Measurements from ENCODE around the gene LPP. TPM values are rescaled to one million over a fixed set of nuclear protein-coding genes. Genes with fewer than 3 reads are reported as not detected.

Gene LPP
- total and polyA plus RNA-seq, 2 donors (not counting 1 experiment from before 2014, with no cell fraction given): 7.6 to 81.7 TPM

DNA sequence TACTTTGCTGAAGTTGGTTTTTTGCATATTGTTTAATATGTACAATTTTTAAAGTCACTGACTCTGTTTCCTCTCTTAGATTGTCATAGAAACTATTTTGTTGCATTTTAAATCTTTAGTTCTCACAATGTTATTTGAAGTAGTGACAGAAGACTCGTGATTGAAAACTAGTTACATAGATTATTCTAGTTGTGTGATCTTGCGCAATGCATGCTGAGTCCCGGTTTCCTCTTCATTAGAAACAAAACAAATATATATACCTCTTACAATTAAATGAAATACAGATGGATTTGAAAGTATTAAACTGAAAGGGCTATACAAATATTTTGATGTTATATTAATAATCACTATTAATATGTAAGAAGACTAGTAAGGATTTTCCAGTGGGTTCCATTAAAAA lies 333.0 kb downstream of the LPP start:
- no peak for ATAC-seq (ENCODE audit: low read depth)
- peaks cover 26 to 27% of the 10 kb centered on the region in 2 donors for H3K4me1 ChIP-seq (ENCODE audit: control insufficient read depth in 2 of 2, insufficient read depth in 2 of 2, low read length in 2 of 2)
- peaks cover 3 to 9% (median 3%) of the 10 kb centered on the region in 3 donors for H3K9me3 ChIP-seq (ENCODE audit: control extremely low read depth in 1 of 3, control insufficient read depth in 2 of 3, insufficient read depth in 1 of 3, low read length in 2 of 3)
- H3K27ac ChIP-seq (ENCODE audit: low read length in 2 of 2): no peak overlapping the region
- H3K9ac ChIP-seq (ENCODE audit: low read length): no peak overlapping the region
- no peak overlapping the region for H3K4me3 ChIP-seq (ENCODE audit: control extremely low read depth in 1 of 5, extremely low read depth in 1 of 5, insufficient read depth in 1 of 5, low read depth in 2 of 5, low read length in 4 of 5)
- H3K9me3 Mint-ChIP-seq (ENCODE audit: insufficient read depth): peaks cover 9% of the 10 kb centered on the region
- peaks cover 31% of the 10 kb centered on the region for H3K4me1 Mint-ChIP-seq
- no peak overlapping the region for H3K4me3 Mint-ChIP-seq
- H3K27ac Mint-ChIP-seq: no peak overlapping the region
- no peaks in the 10 kb centered on the region for H3K27me3 ChIP-seq (replicated peaks in 1 of 4; ENCODE audit: control extremely low read depth in 1 of 4, control insufficient read depth in 3 of 4, insufficient read depth in 4 of 4, low read length in 3 of 4)
- ChIA-PET CTCF (no interaction called here), POLR2A (no interaction called here)
- no peaks in the 10 kb centered on the region for H3K27me3 Mint-ChIP-seq
- no peak overlapping the region for H2AFZ ChIP-seq (ENCODE audit: insufficient read depth, low read depth, low read length, poor library complexity, severe bottlenecking)
- TF ChIP-seq, protein P1, sequence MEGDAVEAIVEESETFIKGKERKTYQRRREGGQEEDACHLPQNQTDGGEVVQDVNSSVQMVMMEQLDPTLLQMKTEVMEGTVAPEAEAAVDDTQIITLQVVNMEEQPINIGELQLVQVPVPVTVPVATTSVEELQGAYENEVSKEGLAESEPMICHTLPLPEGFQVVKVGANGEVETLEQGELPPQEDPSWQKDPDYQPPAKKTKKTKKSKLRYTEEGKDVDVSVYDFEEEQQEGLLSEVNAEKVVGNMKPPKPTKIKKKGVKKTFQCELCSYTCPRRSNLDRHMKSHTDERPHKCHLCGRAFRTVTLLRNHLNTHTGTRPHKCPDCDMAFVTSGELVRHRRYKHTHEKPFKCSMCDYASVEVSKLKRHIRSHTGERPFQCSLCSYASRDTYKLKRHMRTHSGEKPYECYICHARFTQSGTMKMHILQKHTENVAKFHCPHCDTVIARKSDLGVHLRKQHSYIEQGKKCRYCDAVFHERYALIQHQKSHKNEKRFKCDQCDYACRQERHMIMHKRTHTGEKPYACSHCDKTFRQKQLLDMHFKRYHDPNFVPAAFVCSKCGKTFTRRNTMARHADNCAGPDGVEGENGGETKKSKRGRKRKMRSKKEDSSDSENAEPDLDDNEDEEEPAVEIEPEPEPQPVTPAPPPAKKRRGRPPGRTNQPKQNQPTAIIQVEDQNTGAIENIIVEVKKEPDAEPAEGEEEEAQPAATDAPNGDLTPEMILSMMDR (IDR thresholded peaks at IDR 0.05): no peak
- TF ChIP-seq EZH2 (IDR thresholded peaks at IDR 0.05; ENCODE audit: borderline replicate concordance, insufficient read depth, low read depth, low read length, poor library complexity, severe bottlenecking): no peak
- intact Hi-C loops (cut with micrococcal nuclease): loop anchor here (5.0 kb wide), 1 partner anchor 85 kb away; no protein-coding TSS in a partner anchor
- no peak for DNase-seq
- H3K4me2 ChIP-seq (replicated peaks; ENCODE audit: low read depth, low read length, poor library complexity, severe bottlenecking): no peak overlapping the region
- H4K20me1 ChIP-seq (ENCODE audit: control insufficient read depth, insufficient read depth, low read length, poor library complexity, severe bottlenecking): no peaks in the 10 kb centered on the region
- no peaks in the 10 kb centered on the region for H3K79me2 ChIP-seq (ENCODE audit: control insufficient read depth, insufficient read depth, low read length)
- peaks cover 6 to 11% of the 10 kb centered on the region in 2 experiments for H3K36me3 ChIP-seq (replicated peaks in 1 of 2; ENCODE audit: control extremely low read depth in 1 of 2, control insufficient read depth in 1 of 2, extremely low read depth in 1 of 2, insufficient read depth in 2 of 2, low read length in 1 of 2)
- no CpG with 5 or more reads among the region's 3 CpGs for WGBS (ENCODE audit: insufficient coverage)

DNA sequence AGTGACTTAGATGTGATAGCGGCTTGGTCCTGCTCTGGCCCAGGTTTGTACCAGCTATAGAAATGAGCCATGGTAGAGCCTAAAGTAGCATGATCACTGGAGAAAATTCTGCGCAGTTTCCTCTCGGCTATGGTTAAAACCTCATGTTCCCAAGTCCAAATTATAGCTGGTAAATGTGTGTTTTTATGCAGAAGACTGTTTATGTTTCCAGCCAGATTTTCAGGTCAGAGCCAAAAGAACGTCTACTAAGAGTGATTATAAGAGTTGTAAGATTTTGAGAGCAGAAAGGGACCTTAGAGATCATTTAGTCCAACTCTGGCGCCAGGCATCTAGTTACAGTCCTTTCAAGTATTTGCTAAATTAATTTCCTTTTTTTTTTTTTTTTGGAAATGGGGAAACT lies 333.7 kb downstream of the LPP start:
- H3K79me2 ChIP-seq (ENCODE audit: control insufficient read depth, insufficient read depth, low read length): no peaks in the 10 kb centered on the region
- 100% methylated on average over 2 of the region's 5 CpGs for WGBS (ENCODE audit: insufficient coverage)
- no peak overlapping the region for H2AFZ ChIP-seq (ENCODE audit: insufficient read depth, low read depth, low read length, poor library complexity, severe bottlenecking)
- peaks cover 3% of the 10 kb centered on the region for H3K9me3 Mint-ChIP-seq (ENCODE audit: insufficient read depth)
- no peak overlapping the region for H3K4me3 Mint-ChIP-seq
- ATAC-seq (ENCODE audit: low read depth) (no peak), DNase-seq (no peak)
- POLR2A ChIA-PET: interaction anchor here (0.6 kb wide), 1 partner anchor 178 kb away, joined by 4 read pairs; no protein-coding TSS in a partner anchor
- intact Hi-C loops (cut with micrococcal nuclease): loop anchor here (5.0 kb wide), 1 partner anchor 85 kb away; no protein-coding TSS in a partner anchor
- H3K9me3 ChIP-seq (ENCODE audit: control extremely low read depth in 1 of 3, control insufficient read depth in 2 of 3, insufficient read depth in 1 of 3, low read length in 2 of 3): peaks cover 0 to 9% (median 0%) of the 10 kb centered on the region in 3 donors
- no peak overlapping the region for H3K27ac Mint-ChIP-seq
- peaks cover 26 to 27% of the 10 kb centered on the region in 2 donors for H3K4me1 ChIP-seq (ENCODE audit: control insufficient read depth in 2 of 2, insufficient read depth in 2 of 2, low read length in 2 of 2)
- CTCF ChIA-PET: interaction anchor here (0.5 to 0.7 kb wide), 2 partner anchors 268 to 766 kb away, joined by 3 to 6 read pairs; no protein-coding TSS in a partner anchor
- H3K27me3 Mint-ChIP-seq: no peaks in the 10 kb centered on the region
- H3K27me3 ChIP-seq (replicated peaks in 1 of 4; ENCODE audit: control extremely low read depth in 1 of 4, control insufficient read depth in 3 of 4, insufficient read depth in 4 of 4, low read length in 3 of 4): no peaks in the 10 kb centered on the region
- peaks cover 30% of the 10 kb centered on the region for H3K4me1 Mint-ChIP-seq
- no peak overlapping the region for H3K9ac ChIP-seq (ENCODE audit: low read length)
- H3K27ac ChIP-seq (ENCODE audit: low read length in 2 of 2): peak overlapping the region in 1 of 2 donors; percentile 22
- peaks cover 6 to 11% of the 10 kb centered on the region in 2 experiments for H3K36me3 ChIP-seq (replicated peaks in 1 of 2; ENCODE audit: control extremely low read depth in 1 of 2, control insufficient read depth in 1 of 2, extremely low read depth in 1 of 2, insufficient read depth in 2 of 2, low read length in 1 of 2)
- no peak overlapping the region for H3K4me3 ChIP-seq (ENCODE audit: control extremely low read depth in 1 of 5, extremely low read depth in 1 of 5, insufficient read depth in 1 of 5, low read depth in 2 of 5, low read length in 4 of 5)
- no peaks in the 10 kb centered on the region for H4K20me1 ChIP-seq (ENCODE audit: control insufficient read depth, insufficient read depth, low read length, poor library complexity, severe bottlenecking)
- TF ChIP-seq EZH2 (IDR thresholded peaks at IDR 0.05; ENCODE audit: borderline replicate concordance, insufficient read depth, low read depth, low read length, poor library complexity, severe bottlenecking): no peak
- TF ChIP-seq, protein P1 (IDR thresholded peaks at IDR 0.05): no peak
- no peak overlapping the region for H3K4me2 ChIP-seq (replicated peaks; ENCODE audit: low read depth, low read length, poor library complexity, severe bottlenecking)
